Measurements from ENCODE around the gene THOC5. TPM values are rescaled to one million over a fixed set of nuclear protein-coding genes. Genes with fewer than 3 reads are reported as not detected.

THOC5 gene
- total RNA-seq, 1 experiment from 2014 or later: 52.0 TPM

- no peak for DNase-seq (ENCODE audit: low read depth)
Measured at GRCh38 chr22:29476116-29476515, 77.4 kb downstream of the THOC5 start.

GRCh38 chr22:29475550-29475949 lies 78.0 kb downstream of the THOC5 start:
- DNase-seq (ENCODE audit: low read depth): no peak

- no peak for DNase-seq (ENCODE audit: low read depth)
Measured at GRCh38 chr22:29473001-29473400, 80.6 kb downstream of the THOC5 start.

- DNase-seq (ENCODE audit: low read depth): no peak
Measured at GRCh38 chr22:29470159-29470855, 83.2 kb downstream of the THOC5 start.

- DNase-seq (ENCODE audit: low read depth): no peak
Measured at GRCh38 chr22:29469755-29470154, 83.8 kb downstream of the THOC5 start.

- DNase-seq (ENCODE audit: low read depth): no peak
Measured at GRCh38 chr22:29464581-29464980, 89.0 kb downstream of the THOC5 start.

- DNase-seq (ENCODE audit: low read depth): no peak
Measured at GRCh38 chr22:29463629-29464028, 89.9 kb downstream of the THOC5 start.

- no peak for DNase-seq (ENCODE audit: low read depth)
Measured at GRCh38 chr22:29461263-29461662, 92.3 kb downstream of the THOC5 start.

- DNase-seq (ENCODE audit: low read depth): no peak
Measured at GRCh38 chr22:29459773-29460172, 93.8 kb downstream of the THOC5 start.

GRCh38 chr22:29458551-29458950 lies 95.0 kb downstream of the THOC5 start:
- no peak for DNase-seq (ENCODE audit: low read depth)

- DNase-seq (ENCODE audit: low read depth): peak; percentile 61
Measured at GRCh38 chr22:29457730-29458129, 95.8 kb downstream of the THOC5 start.

- no peak for DNase-seq (ENCODE audit: low read depth)
Measured at GRCh38 chr22:29456211-29456671, 97.3 kb downstream of the THOC5 start.

Other genes with a start within 250 kb of the THOC5 start
- 10.9 and 17.1 TPM in 2 replicates for gene GAS2L1, start 247.1 kb downstream of the THOC5 start, total RNA-seq (2014; rRNA removed; shearing (Covaris generic))
- 0.24 TPM in 1 of 2 replicates, not detected in the other for gene RASL10A, start 238.1 kb downstream of the THOC5 start, total RNA-seq (2014; rRNA removed; shearing (Covaris generic))
- gene AP1B1, start 165.2 kb downstream of the THOC5 start, total RNA-seq (2014; rRNA removed; shearing (Covaris generic)): 40.3 and 48.8 TPM in 2 replicates
- not detected in 2 replicates for gene RFPL1, start 115.2 kb downstream of the THOC5 start, total RNA-seq (2014; rRNA removed; shearing (Covaris generic))
- under 0.01 and 0.20 TPM in 2 replicates for gene NEFH, start 73.5 kb downstream of the THOC5 start, total RNA-seq (2014; rRNA removed; shearing (Covaris generic))
- gene NIPSNAP1, start 27.4 kb upstream of the THOC5 start, total RNA-seq (2014; rRNA removed; shearing (Covaris generic)): 50.8 and 52.9 TPM in 2 replicates
- gene NF2, start 49.9 kb upstream of the THOC5 start, total RNA-seq (2014; rRNA removed; shearing (Covaris generic)): 35.9 TPM in 2 replicates
- gene CABP7, start 166.2 kb upstream of the THOC5 start, total RNA-seq (2014; rRNA removed; shearing (Covaris generic)): not detected in 2 replicates
- gene ZMAT5, start 213.2 kb upstream of the THOC5 start, total RNA-seq (2014; rRNA removed; shearing (Covaris generic)): 34.1 and 41.4 TPM in 2 replicates
- gene UQCR10, start 213.6 kb upstream of the THOC5 start, total RNA-seq (2014; rRNA removed; shearing (Covaris generic)): 120 and 150 TPM in 2 replicates